NOMO-1 (cell line): ENCODE data around the gene PSME1.
"Not testable (repeated sequence)": the region's sequence is repeated elsewhere in the genome, so short reads cannot be mapped to it uniquely, and the experiment has no call there.

Experiments
- DNase-seq, 2 experiments: peaks; one replicate each; lab custom pipeline; 2025; ENCODE audit not compliant: unreplicated experiment in 2 of 2; lab: John Stamatoyannopoulos, UW

The PSME1 gene

GRCh38 chr14:24103451-24103850, 32.5 kb upstream of the PSME1 start:
- no peak for DNase-seq

- DNase-seq, result not testable (repeated sequence)
These were observed 30.3 kb upstream of the PSME1 start for GRCh38 chr14:24105609-24106239.

- DNase-seq, result no peak
These were observed 29.2 kb upstream of the PSME1 start for GRCh38 chr14:24106672-24107271.

GRCh38 chr14:24108336-24108874, 27.6 kb upstream of the PSME1 start:
- DNase-seq, result no peak

- no peak for DNase-seq
These were observed 25.9 kb upstream of the PSME1 start for GRCh38 chr14:24110060-24110459.

- DNase-seq, result no peak
These were observed 25.5 kb upstream of the PSME1 start for GRCh38 chr14:24110523-24110922.

- no peak for DNase-seq
These were observed 22.6 kb upstream of the PSME1 start for GRCh38 chr14:24113379-24113800.

- DNase-seq, result peak; percentile 88 to 91
These were observed 22.0 kb upstream of the PSME1 start for GRCh38 chr14:24113801-24114531.

- DNase-seq, result peak; percentile 99 to 100
These were observed 21.2 kb upstream of the PSME1 start, which contains the start of the genes DCAF11 and NRL for GRCh38 chr14:24114532-24115421. TSS of gene DCAF11 (plus strand) at chr14:24114777. CDS start at chr14:24115595, 818 bp downstream. TSS of gene NRL (minus strand) at chr14:24114949. CDS start at chr14:24082848, 32,101 bp downstream.

GRCh38 chr14:24115422-24116127, 20.4 kb upstream of the PSME1 start:
- no peak for DNase-seq

- no peak for DNase-seq
These were observed 19.7 kb upstream of the PSME1 start for GRCh38 chr14:24116128-24116814.

- no peak for DNase-seq
These were observed 18.8 kb upstream of the PSME1 start for GRCh38 chr14:24117179-24117578.

- no peak for DNase-seq
These were observed 16.3 kb upstream of the PSME1 start for GRCh38 chr14:24119691-24120090.

GRCh38 chr14:24121210-24121609, 14.8 kb upstream of the PSME1 start:
- DNase-seq, result no peak

- no peak for DNase-seq
These were observed 13.6 kb upstream of the PSME1 start for GRCh38 chr14:24122416-24122815.

GRCh38 chr14:24122898-24123297, 13.1 kb upstream of the PSME1 start:
- no peak for DNase-seq

GRCh38 chr14:24123424-24124417, 12.3 kb upstream of the PSME1 start:
- no peak for DNase-seq

- no peak for DNase-seq
These were observed 9.1 kb upstream of the PSME1 start for GRCh38 chr14:24126939-24127338.
